ENCODE data around the gene AOPEP. TPM values are rescaled to one million over a fixed set of nuclear protein-coding genes. Genes with fewer than 3 reads are reported as not detected.

Gene AOPEP
- polyA plus RNA-seq, 4 donors, result 50.1 to 59.7 (median 54.1) TPM

DNA sequence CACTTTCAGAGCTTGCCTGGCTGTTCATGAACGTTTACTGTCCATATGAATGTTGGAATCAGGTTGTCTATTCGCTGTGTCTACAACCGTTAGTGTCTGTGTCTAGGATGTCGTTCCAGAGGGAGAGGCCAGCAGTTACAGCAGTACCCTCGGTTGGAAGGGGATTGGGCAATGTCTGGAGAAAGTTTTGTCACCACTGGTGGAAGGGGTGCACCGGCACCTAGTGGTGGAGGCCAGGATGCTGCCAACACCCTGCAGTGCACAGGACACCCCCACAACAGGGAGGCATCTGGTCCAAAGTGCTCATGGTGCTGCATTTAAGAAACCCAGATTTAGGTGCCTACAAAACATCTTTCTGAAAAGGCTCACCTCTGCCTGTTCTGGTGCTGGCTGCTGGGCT, 370.3 kb downstream of the AOPEP start:
- DNase-seq (ENCODE audit: low read depth in 4 of 4, low spot score in 2 of 4), result no peak

GRCh38 chr9:95097279-95097678, 370.8 kb downstream of the AOPEP start:
- DNase-seq (ENCODE audit: low read depth in 4 of 4, low spot score in 2 of 4), result no peak

GRCh38 chr9:95098391-95098921, 372.0 kb downstream of the AOPEP start:
- DNase-seq (ENCODE audit: low read depth in 4 of 4, low spot score in 2 of 4), result no peak

DNA sequence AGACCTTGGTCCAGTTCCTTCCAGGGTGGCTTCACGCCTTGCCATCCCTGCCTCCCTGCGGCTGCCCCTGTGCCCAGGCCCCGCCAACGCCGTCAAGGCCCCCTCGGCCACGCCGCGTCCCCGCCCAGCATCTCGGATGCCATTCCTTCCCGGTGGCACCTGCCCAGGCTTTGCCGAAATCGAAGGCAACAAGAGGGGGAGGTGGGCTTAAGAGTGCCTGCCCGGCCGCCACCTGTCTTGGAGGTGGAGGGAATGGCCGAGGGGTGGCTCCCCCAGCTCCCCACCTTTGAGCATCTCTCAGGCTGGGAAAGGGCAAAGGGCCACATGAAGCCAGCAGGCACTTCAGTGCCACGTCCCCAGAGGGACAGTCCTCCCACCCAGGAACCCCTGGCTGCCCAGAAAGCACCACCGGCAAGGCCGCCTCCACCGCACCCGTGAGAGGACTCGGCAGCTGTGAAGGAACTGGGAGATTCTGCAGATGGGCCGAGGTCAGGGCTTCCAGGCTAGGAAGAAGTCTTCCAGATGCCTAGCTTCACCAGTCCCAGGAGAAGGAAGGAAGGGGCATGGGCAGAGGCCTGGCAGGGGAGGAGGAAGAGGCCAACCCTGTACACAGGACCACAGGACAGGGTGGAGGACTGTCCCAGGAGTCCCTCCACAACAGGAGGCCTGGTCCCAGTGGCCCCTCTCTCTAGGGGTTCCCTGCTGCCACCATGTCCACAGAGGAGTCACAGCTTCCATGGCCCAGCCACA, 373.0 kb downstream of the AOPEP start:
- DNase-seq (ENCODE audit: low read depth in 4 of 4, low spot score in 2 of 4), result no peak

- no peak for DNase-seq (ENCODE audit: low read depth in 4 of 4, low spot score in 2 of 4)
Observed at GRCh38 chr9:95100071-95100627, 373.6 kb downstream of the AOPEP start.

- no peak for DNase-seq (ENCODE audit: low read depth in 4 of 4, low spot score in 2 of 4)
Observed at GRCh38 chr9:95101326-95101725, 374.8 kb downstream of the AOPEP start.

GRCh38 chr9:95102001-95102433, 375.5 kb downstream of the AOPEP start:
- DNase-seq (ENCODE audit: low read depth in 4 of 4, low spot score in 2 of 4), result no peak

DNA sequence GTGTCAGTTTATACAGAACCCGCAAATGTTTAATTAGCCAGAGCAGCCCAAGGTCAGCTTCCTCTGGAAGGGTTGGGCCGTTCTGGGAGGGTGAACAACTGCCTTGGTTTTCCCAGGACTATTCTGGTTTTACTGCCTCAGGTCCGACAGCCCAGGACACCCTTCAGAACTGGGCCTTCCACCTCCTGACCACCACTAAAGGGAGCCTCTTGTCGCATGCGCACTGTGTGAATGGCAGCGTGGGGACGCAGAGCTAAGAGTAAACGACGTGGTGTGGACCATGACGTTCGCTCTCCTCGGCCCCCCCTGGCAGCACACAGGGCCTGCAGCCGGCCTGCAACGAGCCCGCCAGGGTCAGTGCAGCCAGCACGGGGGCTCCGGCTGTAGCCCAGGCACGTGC, 376.1 kb downstream of the AOPEP start:
- DNase-seq (ENCODE audit: low read depth in 4 of 4, low spot score in 2 of 4), result no peak

- no peak for DNase-seq (ENCODE audit: low read depth in 4 of 4, low spot score in 2 of 4)
Observed at GRCh38 chr9:95103281-95103771, 376.8 kb downstream of the AOPEP start.

GRCh38 chr9:95103871-95104580, 377.5 kb downstream of the AOPEP start:
- no peak for DNase-seq (ENCODE audit: low read depth in 4 of 4, low spot score in 2 of 4)

DNA sequence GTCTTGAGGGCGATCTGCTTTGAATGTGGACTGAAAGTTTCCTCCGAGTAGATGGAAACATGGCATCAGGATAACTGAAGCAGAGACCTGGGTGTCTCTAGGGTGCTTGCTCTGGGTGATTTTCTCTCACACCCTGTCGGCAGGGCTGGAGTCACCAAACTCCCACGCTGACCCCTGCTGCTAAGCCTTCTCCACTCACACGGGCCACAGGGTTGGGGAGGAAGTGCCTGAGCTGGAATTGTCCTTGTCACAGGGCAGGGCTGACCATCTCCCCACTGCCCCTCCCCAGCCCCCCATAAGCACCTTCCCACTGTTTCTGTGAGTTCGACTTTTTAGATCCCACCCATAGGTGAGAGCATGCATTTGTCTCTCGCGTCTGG, 378.1 kb downstream of the AOPEP start:
- no peak for DNase-seq (ENCODE audit: low read depth in 4 of 4, low spot score in 2 of 4)

GRCh38 chr9:95104980-95105379, 378.5 kb downstream of the AOPEP start:
- DNase-seq (ENCODE audit: low read depth in 4 of 4, low spot score in 2 of 4), result no peak

- no peak for DNase-seq (ENCODE audit: low read depth in 4 of 4, low spot score in 2 of 4)
Observed at GRCh38 chr9:95105519-95106287, 379.2 kb downstream of the AOPEP start.

GRCh38 chr9:95107001-95107749, 380.7 kb downstream of the AOPEP start:
- DNase-seq (ENCODE audit: low read depth in 4 of 4, low spot score in 2 of 4), result no peak

DNA sequence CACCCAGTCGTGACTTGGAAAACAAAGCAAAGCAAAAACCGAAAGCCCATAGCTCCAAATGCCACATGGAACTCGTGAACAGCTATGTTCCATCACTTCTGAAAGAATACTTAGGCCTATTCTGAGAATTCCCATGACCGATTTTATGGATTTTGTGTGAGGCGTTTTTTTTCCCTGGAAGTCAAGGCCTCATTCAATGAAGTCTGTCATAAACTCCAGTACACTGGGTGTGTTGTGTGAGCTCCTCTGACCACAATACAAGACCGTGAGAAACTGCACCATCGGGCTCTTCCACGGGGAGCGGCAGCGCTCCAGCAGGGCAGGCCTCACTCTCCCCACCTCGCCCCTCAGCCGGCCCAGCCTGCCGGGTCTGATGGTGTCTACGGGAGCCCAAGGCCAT, 381.5 kb downstream of the AOPEP start:
- no peak for DNase-seq (ENCODE audit: low read depth in 4 of 4, low spot score in 2 of 4)

DNA sequence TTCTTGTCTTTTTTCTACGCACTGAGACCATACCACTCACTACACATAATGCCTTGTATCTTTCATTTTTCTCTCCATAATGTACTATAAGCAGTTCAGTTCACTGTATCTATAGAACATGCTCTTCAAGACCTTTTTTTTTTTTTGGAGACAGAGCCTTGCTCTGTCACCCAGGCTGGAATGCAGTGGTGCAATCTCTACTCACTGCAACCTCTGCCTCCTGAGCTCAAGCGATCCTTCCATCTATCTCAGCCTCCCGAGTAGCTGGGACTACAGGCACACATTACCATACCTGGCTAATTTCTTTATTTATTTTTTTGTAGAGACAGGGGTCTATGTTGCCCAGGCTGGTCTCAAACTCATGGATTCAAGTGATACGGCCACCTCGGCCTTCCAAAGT, 382.3 kb downstream of the AOPEP start:
- no peak for DNase-seq (ENCODE audit: low read depth in 4 of 4, low spot score in 2 of 4)

DNA sequence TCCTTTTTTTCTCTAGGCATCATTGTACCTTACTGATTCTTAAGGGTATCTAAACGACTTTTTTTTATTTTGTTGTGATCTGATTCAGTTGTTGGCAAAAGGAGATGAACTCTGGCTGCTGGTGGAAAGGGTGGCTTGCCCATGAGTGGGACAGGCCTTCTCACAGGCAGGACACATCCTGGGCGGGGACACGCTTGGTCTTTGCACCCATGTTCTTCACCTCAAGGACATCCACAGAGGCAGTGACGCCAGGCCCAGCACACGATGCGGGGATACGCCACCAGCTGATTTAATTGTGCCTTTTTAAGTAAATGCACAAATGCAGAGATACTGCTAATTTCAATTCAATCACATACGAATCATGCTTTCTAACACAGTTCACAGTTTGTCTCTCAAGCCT, 383.0 kb downstream of the AOPEP start:
- DNase-seq (ENCODE audit: low read depth in 4 of 4, low spot score in 2 of 4), result no peak

DNA sequence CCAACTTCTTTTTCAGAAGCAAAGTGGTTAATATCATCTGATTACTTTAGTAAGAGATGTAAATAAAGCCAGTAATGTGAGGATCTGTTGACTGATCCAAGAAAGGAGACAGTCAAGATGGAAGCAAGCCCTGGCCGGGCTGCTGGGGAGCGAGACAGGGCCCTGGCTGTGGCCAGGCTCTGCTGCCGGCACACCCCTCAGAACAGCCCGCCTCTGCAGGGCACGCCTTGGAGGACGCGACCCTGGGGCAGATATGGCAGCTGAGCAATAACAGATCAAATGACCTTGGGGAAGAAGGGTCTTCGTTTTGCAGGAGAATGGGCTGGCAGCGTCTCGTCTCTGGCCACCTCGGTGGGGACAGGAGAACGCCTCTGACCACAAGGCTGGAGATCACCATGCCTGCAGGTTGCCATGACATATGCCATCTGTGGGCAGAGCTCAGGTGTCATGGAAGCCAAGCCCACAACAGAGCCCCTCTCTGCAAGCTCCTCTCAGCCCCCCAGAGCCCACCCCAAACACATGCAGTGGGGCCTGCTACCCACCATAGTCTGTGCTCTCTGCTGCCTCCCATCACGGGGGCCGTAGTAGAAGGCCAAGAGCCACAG, 384.5 kb downstream of the AOPEP start:
- no peak for DNase-seq (ENCODE audit: low read depth in 4 of 4, low spot score in 2 of 4)

GRCh38 chr9:95111716-95112115, 385.2 kb downstream of the AOPEP start:
- no peak for DNase-seq (ENCODE audit: low read depth in 4 of 4, low spot score in 2 of 4)

All from left renal cortex interstitium (tissue), 4 donors.